ENCODE results near the gene NPAS3.

- TF ChIP-seq YY1 (IDR thresholded peaks at IDR 0.05; ENCODE audit: low read depth, low read length) (no peak), TAF1 (IDR thresholded peaks at IDR 0.05; ENCODE audit: low read depth, low read length) (no peak), CTCF (IDR thresholded peaks at IDR 0.05; ENCODE audit: control extremely low read depth in 1 of 3, insufficient read depth in 1 of 3, low read depth in 1 of 3, low read length in 3 of 3) (no peak), USF2 (IDR thresholded peaks at IDR 0.05; ENCODE audit: low read length) (no peak), RXRA (IDR thresholded peaks at IDR 0.05; ENCODE audit: insufficient read depth, low read depth, low read length) (no peak), MAX (IDR thresholded peaks at IDR 0.05) (no peak), CREB1 (IDR thresholded peaks at IDR 0.05) (no peak), ATF2 (IDR thresholded peaks at IDR 0.05; ENCODE audit: low read length) (no peak)
These were observed 8.4 kb downstream of the NPAS3 start for GRCh38 chr14:32947081-32947480.

Data from H1 (cell line).